ENCODE data around the gene STX7. TPM values are rescaled to one million over a fixed set of nuclear protein-coding genes. Genes with fewer than 3 reads are reported as not detected.

Gene STX7
- total RNA-seq, 1 donor from 2014 or later, result 97.2 TPM

- intact Hi-C loops (cut with DNase I), result loop anchor here (10.0 kb wide), 1 partner anchor 199 kb away; no protein-coding TSS in a partner anchor
- DNase-seq, result no peak
- peak; percentile 70 to 74 for ATAC-seq
Observed at GRCh38 chr6:132483779-132484679, 28.9 kb downstream of the STX7 start.

GRCh38 chr6:132482581-132482980, 30.3 kb downstream of the STX7 start:
- DNase-seq (no peak), ATAC-seq (no peak)
- H3K4me1 ChIP-seq, result peaks cover 15% of the 10 kb centered on the region
- H3K4me3 ChIP-seq, result no peak overlapping the region
- TF ChIP-seq CTCF (IDR thresholded peaks at IDR 0.05), result no peak
- no peaks in the 10 kb centered on the region for H3K36me3 ChIP-seq
- H3K27ac ChIP-seq, result no peak overlapping the region
- no peaks in the 10 kb centered on the region for H3K9me3 ChIP-seq
- intact Hi-C loops (cut with DNase I), result loop anchor here (10.0 kb wide), 1 partner anchor 198 kb away; no protein-coding TSS in a partner anchor
- no peaks in the 10 kb centered on the region for H3K27me3 ChIP-seq (ENCODE audit: low read depth)

More at GRCh38 chr6:132483779-132484679, 28.9 kb downstream of the STX7 start:
- no peaks in the 10 kb centered on the region for H3K9me3 ChIP-seq
- no peaks in the 10 kb centered on the region for H3K36me3 ChIP-seq
- H3K4me3 ChIP-seq, result no peak overlapping the region
- H3K4me1 ChIP-seq, result peaks cover 9% of the 10 kb centered on the region
- H3K27ac ChIP-seq, result no peak overlapping the region
- TF ChIP-seq CTCF (IDR thresholded peaks at IDR 0.05), result peak; percentile 63
- no peaks in the 10 kb centered on the region for H3K27me3 ChIP-seq (ENCODE audit: low read depth)

- intact Hi-C loops (cut with DNase I), result loop anchor here (10.0 kb wide), 1 partner anchor 196 kb away; no protein-coding TSS in a partner anchor
- Histone ChIP-seq H3K9me3 (no peaks in the 10 kb centered on the region), H3K4me1 (peaks cover 19% of the 10 kb centered on the region), H3K27me3 (ENCODE audit: low read depth) (no peaks in the 10 kb centered on the region), H3K27ac (no peak overlapping the region), H3K4me3 (no peak overlapping the region), H3K36me3 (no peaks in the 10 kb centered on the region)
- no peak for ATAC-seq
- no peak for DNase-seq
- TF ChIP-seq CTCF (IDR thresholded peaks at IDR 0.05), result no peak
Observed at GRCh38 chr6:132481189-132481588, 31.7 kb downstream of the STX7 start.

- H3K36me3 ChIP-seq, result no peaks in the 10 kb centered on the region
- intact Hi-C loops (cut with DNase I), result no loop called here
- DNase-seq (no peak), ATAC-seq (no peak)
- H3K4me3 ChIP-seq, result no peak overlapping the region
- H3K4me1 ChIP-seq, result peaks cover 19% of the 10 kb centered on the region
- no peak for TF ChIP-seq CTCF (IDR thresholded peaks at IDR 0.05)
- no peaks in the 10 kb centered on the region for H3K9me3 ChIP-seq
- no peak overlapping the region for H3K27ac ChIP-seq
- no peaks in the 10 kb centered on the region for H3K27me3 ChIP-seq (ENCODE audit: low read depth)
Observed at GRCh38 chr6:132479131-132479530, 33.8 kb downstream of the STX7 start.

GRCh38 chr6:132478674-132479073, 34.2 kb downstream of the STX7 start:
- Histone ChIP-seq H3K27ac (no peak overlapping the region), H3K4me1 (peaks cover 19% of the 10 kb centered on the region), H3K36me3 (no peaks in the 10 kb centered on the region), H3K9me3 (no peaks in the 10 kb centered on the region), H3K27me3 (ENCODE audit: low read depth) (no peaks in the 10 kb centered on the region), H3K4me3 (no peak overlapping the region)
- ATAC-seq (no peak), DNase-seq (no peak)
- no peak for TF ChIP-seq CTCF (IDR thresholded peaks at IDR 0.05)
- intact Hi-C loops (cut with DNase I), result no loop called here
